A549 treated with Hydrocortisone at 1 μM for 4 hours (cell line): ENCODE results near the gene OR5H6. TPM values are rescaled to one million over a fixed set of nuclear protein-coding genes. Genes with fewer than 3 reads are reported as not detected.

ENCODE experiments used
- total RNA-seq: library from RNA; stranded (reverse); fragments of 200-300 nt; extraction: Qiagen RNA extraction; gene quantifications from 5 replicates; pipeline ENCODE4 v1.2.3, GENCODE V29; 2022

The OR5H6 gene
- not detected in 5 replicates for total RNA-seq

GRCh38 chr3:98263944-98264343 is at the start of gene OR5H6:
OR5H6 (plus strand) TSS chr3:98264244; CDS start chr3:98264333, 89 bp downstream.

GRCh38 chr3:98282205-98282604 is 18.2 kb downstream of the OR5H6 start, which contains the start of gene OR5H2:
OR5H2 (plus strand) TSS chr3:98282505; CDS start chr3:98282903, 398 bp downstream.

Other genes with a start within 250 kb of the OR5H6 start
- not detected in 5 replicates for gene GABRR3, start 228.9 kb upstream of the OR5H6 start, total RNA-seq
- not detected in 5 replicates for gene OR5AC2, start 177.1 kb upstream of the OR5H6 start, total RNA-seq
- not detected in 5 replicates for gene OR5H1, start 133.5 kb upstream of the OR5H6 start, total RNA-seq
- not detected in 5 replicates for gene OR5H14, start 116.8 kb upstream of the OR5H6 start, total RNA-seq
- gene OR5H15, start 97.5 kb upstream of the OR5H6 start, total RNA-seq = not detected in 5 replicates
- not detected in 5 replicates for gene OR5H2, start 18.3 kb downstream of the OR5H6 start, total RNA-seq
- not detected in 5 replicates for gene OR5K4, start 89.6 kb downstream of the OR5H6 start, total RNA-seq
- gene OR5K3, start 126.4 kb downstream of the OR5H6 start, total RNA-seq = not detected in 5 replicates
- not detected in 5 replicates for gene OR5K1, start 199.0 kb downstream of the OR5H6 start, total RNA-seq
- gene OR5K2, start 233.4 kb downstream of the OR5H6 start, total RNA-seq = not detected in 5 replicates